Ishikawa (cell line): ENCODE measurements around the gene ATP9B.

ENCODE experiments used
- CEBPB ChIP-seq: IDR thresholded peaks from 2 replicates; pipeline ENCODE4 v1.6.1; 2012
- MAX ChIP-seq: IDR thresholded peaks from 2 replicates; pipeline ENCODE4 v1.6.1; 2012
- TCF12 ChIP-seq: IDR thresholded peaks from 2 replicates; pipeline ENCODE4 v1.6.1; 2012; ENCODE audit warnings: low read depth
- TEAD4 ChIP-seq: IDR thresholded peaks from 2 replicates; pipeline ENCODE4 v1.6.1; 2012
- YY1 ChIP-seq: IDR thresholded peaks from 2 replicates; pipeline ENCODE4 v1.6.1; 2012; ENCODE audit warnings: low read depth

GRCh38 chr18:79239631-79240030, 170.4 kb downstream of the ATP9B start:
- TF ChIP-seq MAX (no peak), CEBPB (no peak), TEAD4 (no peak), TCF12 (no peak), YY1 (no peak)
